Fibroblast of pulmonary artery (primary cell): Measurements from ENCODE around the gene TMEM114.

Source experiments
- DNase-seq: peaks from one replicate; pipeline ENCODE4 v3.0.0-alpha.2; 2010; ENCODE audit warnings: low read depth
- H3K4me3 ChIP-seq: replicated peaks from 2 replicates; pipeline ENCODE4 v1.5.1; 2011; ENCODE audit warnings: low read depth, mild to moderate bottlenecking, control low read depth, low read length, moderate library complexity
- TF ChIP-seq, protein P1 (sequence below): IDR thresholded peaks from 2 replicates; pipeline ENCODE4 v1.5.1; 2011; ENCODE audit warnings: mild to moderate bottlenecking, control low read depth, low read length, inconsistent platforms; ENCODE audit errors: missing control alignments

The TMEM114 gene

GRCh38 chr16:8630255-8630953, 40.1 kb upstream of the TMEM114 start:
- no peak overlapping the region for H3K4me3 ChIP-seq
- DNase-seq = no peak
- TF ChIP-seq, protein P1, sequence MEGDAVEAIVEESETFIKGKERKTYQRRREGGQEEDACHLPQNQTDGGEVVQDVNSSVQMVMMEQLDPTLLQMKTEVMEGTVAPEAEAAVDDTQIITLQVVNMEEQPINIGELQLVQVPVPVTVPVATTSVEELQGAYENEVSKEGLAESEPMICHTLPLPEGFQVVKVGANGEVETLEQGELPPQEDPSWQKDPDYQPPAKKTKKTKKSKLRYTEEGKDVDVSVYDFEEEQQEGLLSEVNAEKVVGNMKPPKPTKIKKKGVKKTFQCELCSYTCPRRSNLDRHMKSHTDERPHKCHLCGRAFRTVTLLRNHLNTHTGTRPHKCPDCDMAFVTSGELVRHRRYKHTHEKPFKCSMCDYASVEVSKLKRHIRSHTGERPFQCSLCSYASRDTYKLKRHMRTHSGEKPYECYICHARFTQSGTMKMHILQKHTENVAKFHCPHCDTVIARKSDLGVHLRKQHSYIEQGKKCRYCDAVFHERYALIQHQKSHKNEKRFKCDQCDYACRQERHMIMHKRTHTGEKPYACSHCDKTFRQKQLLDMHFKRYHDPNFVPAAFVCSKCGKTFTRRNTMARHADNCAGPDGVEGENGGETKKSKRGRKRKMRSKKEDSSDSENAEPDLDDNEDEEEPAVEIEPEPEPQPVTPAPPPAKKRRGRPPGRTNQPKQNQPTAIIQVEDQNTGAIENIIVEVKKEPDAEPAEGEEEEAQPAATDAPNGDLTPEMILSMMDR = no peak

DNA sequence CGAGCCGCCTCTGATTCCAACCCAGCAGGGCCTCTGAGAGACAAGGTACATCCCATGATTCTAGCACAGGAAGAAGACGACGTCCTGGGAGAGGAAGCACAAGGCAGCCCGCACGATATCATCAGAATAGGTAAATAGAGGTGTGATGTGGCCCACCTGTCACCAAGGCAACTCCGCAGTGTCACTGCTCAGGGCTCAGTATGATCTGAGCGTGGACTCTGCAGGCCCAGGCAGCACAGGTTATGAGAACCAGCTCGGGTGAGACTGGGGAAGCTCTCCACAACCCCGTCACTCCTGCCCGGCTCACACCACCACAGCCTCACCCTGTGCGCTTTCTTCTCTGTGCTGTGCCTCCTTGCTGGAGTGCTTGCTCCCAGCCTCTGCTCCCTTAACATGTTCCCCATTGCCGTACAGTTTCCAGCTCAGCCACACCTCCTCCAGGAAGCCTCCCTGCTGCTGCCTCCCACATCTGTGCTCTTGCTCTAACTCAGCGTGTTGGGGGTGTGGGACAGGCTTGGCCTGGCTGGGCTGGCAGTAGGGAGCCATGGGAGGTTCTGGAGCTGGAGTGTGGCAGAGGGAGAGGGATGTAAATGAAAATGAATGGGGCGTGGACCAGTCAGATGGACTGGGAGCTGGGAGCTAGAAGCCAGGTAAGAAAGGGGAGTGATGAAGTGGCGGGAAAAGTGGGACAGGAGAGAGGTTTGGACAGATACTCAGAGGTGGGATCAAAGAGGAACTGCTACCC, 38.8 kb upstream of the TMEM114 start:
- H3K4me3 ChIP-seq = no peak overlapping the region
- no peak for DNase-seq
- TF ChIP-seq, protein P1 = no peak

- TF ChIP-seq, protein P1 = no peak
- no peak for DNase-seq
- no peak overlapping the region for H3K4me3 ChIP-seq
These were observed 37.1 kb upstream of the TMEM114 start for GRCh38 chr16:8627456-8627855.

DNA sequence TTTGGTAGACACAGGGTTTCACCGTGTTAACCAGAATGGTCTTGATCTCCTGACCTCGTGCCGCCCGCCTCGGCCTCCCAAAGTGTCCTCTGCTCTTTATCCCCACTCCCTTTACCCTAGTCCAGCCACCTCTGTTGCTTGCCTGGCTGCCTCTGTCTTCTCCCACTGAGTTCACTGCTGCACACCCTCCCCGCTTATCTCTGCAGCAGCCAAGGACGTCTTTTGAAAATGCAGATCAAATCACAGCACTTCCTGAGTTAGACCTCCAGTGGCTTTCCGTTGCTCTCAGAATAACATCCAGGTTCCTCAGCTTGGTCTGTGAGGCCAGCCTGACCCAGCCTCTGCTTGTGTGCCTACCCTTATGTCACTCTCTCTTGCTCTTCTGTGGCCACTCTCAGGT, 36.6 kb upstream of the TMEM114 start:
- TF ChIP-seq, protein P1 = no peak
- no peak overlapping the region for H3K4me3 ChIP-seq

DNA sequence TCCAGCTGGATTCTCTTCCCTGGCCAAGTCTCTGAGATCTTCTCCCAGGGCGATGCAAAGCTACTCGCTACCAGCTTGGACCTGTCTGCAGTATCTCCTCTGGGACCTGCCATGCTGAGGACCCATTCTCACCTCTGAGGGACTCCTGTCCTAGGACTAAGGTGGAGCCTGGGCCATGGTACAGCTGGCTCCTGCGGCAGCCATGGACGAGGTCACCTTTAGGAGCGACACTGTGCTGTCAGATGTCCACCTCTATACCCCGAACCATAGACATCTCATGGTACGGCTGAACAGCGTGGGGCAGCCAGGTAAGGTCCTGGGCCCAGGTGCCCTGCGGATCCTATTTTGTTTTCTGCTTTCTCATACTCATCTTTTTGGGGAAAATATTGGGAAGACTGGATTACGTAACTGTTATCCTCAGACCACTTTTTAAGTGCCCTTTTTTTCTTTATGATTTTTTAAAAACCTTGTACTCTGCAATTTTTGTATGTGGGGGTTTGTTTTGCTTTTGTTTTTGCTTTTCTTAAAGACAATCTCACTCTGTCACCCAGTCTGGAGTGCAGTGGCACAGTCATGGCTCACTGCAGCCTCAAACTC, 35.3 kb upstream of the TMEM114 start:
- H3K4me3 ChIP-seq = no peak overlapping the region
- no peak for DNase-seq
- TF ChIP-seq, protein P1 = no peak

More for the DNA sequence above, 36.6 kb upstream of the TMEM114 start:
- no peak for DNase-seq

DNA sequence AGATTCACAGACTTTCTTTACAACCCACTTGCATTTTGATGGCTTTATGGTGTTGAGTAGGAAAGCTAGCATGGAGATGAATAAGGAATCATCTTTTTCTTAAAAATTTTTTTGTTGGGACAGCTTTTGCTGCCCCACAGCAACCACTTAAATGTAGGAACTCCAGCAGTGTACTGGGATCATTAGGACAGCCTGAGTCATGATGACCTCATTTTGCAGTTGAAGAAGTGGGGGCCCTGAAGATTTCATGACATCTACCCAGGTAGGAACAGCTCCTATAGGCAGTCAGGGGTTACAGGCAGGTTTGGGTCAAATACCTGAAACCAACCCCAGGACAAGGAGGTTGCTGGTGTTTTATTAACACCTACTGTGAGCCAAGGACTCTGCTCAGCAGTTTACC, 33.3 kb upstream of the TMEM114 start:
- DNase-seq = peak; percentile 8
- no peak overlapping the region for H3K4me3 ChIP-seq
- TF ChIP-seq, protein P1 = no peak

DNA sequence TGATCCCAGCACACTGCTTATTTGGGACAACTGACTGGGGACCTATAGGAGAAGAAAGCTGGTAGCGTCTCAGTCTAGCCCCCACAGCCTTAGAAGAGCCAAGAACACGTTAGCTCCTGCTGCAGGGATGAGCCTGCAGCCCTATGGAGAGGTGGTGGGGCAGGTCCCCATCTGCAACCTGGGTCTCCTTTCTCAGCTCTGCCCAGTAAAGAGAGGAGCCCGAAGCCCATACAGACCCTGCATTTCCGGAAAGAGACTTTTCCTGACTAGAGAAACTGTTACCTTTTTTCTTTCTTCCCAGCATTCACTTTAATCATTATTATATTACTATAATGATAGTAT, 32.0 kb upstream of the TMEM114 start:
- no peak for DNase-seq
- peak overlapping the region; percentile 87 for H3K4me3 ChIP-seq
- TF ChIP-seq, protein P1 = no peak
